GM06990 (cell line): Measurements from ENCODE around the gene FAM107A.

Source experiments
- DNase-seq: peaks from one replicate; pipeline ENCODE4 v3.0.0-alpha.2; 2011; ENCODE audit not compliant: insufficient read length; ENCODE audit errors: extremely low read depth
- H3K27me3 ChIP-seq: replicated peaks from 2 replicates; pipeline ENCODE4 v1.6.0; 2011; ENCODE audit warnings: low read length; ENCODE audit not compliant: control insufficient read depth, insufficient read depth
- H3K36me3 ChIP-seq: 2 replicates; pipeline ENCODE4 v1.5.1; 2011; ENCODE audit warnings: low read length; ENCODE audit not compliant: control insufficient read depth, insufficient read depth
- H3K4me3 ChIP-seq: replicated peaks from 2 replicates; pipeline ENCODE4 v1.5.1; 2011; ENCODE audit warnings: low read depth, mild to moderate bottlenecking, control low read depth, low read length
- TF ChIP-seq, protein P1 (sequence below): IDR thresholded peaks from 2 replicates; pipeline ENCODE4 v1.5.1; 2011; ENCODE audit warnings: low read length, control low read depth, mild to moderate bottlenecking, inconsistent platforms; ENCODE audit not compliant: insufficient read depth, poor library complexity, severe bottlenecking

Gene FAM107A

DNA sequence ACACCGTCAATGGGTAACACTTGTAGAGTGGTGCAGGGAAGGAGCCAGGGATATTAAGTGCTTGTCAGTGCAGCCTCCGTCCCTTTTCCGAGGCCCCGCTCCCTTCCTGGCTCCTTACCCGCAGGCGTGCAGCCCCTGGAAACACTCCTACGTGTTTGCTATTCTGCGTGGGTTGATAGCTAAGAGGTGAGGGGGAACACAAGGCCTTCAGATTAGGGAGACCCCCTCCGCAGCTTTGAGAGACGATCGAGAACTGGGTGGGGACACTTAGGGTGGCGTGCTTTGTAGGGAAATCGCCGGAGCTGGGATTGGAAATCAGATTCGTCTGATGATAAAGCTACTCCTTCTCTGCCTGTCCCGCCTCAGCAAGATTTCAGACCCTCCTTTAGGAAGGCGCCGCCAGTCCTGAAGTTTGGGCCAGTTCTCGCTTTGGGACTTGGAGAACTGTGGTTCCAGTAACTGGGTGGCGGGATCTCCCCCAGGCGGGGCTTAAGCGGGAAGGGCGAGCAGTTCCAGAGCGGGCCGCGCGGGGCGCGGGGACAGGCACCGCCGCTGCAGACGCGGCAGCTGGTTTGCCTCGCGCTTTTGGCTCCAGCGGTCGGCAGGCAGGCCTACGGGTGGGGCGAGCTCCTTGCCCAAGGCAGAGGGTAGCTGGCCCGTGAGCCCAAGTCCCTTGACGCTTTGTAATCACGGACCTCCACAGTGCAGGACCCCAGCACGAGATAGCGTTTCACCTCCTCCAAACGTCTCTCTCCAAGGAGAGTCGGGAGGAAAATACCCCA lies 8.0 kb upstream of the FAM107A start:
- TF ChIP-seq, protein P1, sequence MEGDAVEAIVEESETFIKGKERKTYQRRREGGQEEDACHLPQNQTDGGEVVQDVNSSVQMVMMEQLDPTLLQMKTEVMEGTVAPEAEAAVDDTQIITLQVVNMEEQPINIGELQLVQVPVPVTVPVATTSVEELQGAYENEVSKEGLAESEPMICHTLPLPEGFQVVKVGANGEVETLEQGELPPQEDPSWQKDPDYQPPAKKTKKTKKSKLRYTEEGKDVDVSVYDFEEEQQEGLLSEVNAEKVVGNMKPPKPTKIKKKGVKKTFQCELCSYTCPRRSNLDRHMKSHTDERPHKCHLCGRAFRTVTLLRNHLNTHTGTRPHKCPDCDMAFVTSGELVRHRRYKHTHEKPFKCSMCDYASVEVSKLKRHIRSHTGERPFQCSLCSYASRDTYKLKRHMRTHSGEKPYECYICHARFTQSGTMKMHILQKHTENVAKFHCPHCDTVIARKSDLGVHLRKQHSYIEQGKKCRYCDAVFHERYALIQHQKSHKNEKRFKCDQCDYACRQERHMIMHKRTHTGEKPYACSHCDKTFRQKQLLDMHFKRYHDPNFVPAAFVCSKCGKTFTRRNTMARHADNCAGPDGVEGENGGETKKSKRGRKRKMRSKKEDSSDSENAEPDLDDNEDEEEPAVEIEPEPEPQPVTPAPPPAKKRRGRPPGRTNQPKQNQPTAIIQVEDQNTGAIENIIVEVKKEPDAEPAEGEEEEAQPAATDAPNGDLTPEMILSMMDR: peak; percentile 59
- H3K27me3 ChIP-seq: no peaks in the 10 kb centered on the region; the same call in none of the 2 replicates
- H3K4me3 ChIP-seq: peak overlapping the region; percentile 14
- peak; percentile 78 for DNase-seq
- H3K36me3 ChIP-seq: no peaks in the 10 kb centered on the region

DNA sequence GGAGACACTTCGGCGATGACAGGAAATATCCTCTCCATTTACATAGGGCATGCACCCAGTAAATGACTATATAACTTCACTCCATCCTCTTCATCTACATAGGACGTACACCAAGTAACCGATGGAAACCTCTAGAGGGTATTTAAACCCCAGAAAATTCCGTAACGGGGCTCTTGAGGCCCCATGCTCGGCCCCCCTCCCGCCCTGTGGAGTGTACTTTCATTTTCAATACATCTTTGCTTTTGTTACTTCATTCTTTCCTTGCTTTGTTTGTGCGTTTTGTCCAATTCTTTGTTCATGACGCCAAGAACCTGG lies 7.5 kb upstream of the FAM107A start:
- H3K27me3 ChIP-seq: no peaks in the 10 kb centered on the region; the same call in none of the 2 replicates
- DNase-seq: no peak
- H3K36me3 ChIP-seq: no peaks in the 10 kb centered on the region
- H3K4me3 ChIP-seq: no peak overlapping the region
- TF ChIP-seq, protein P1: no peak

- H3K4me3 ChIP-seq: no peak overlapping the region
- TF ChIP-seq, protein P1: no peak
- H3K27me3 ChIP-seq: no peaks in the 10 kb centered on the region; the same call in none of the 2 replicates
- DNase-seq: no peak
- no peaks in the 10 kb centered on the region for H3K36me3 ChIP-seq
Observed at GRCh38 chr3:58581328-58582091, 4.3 kb upstream of the FAM107A start.

- Histone ChIP-seq H3K4me3 (no peak overlapping the region), H3K36me3 (no peaks in the 10 kb centered on the region), H3K27me3 (peaks cover 1% of the 10 kb centered on the region)
- DNase-seq: no peak
- TF ChIP-seq, protein P1: no peak
Observed at GRCh38 chr3:58580826-58581327, 3.7 kb upstream of the FAM107A start.

DNA sequence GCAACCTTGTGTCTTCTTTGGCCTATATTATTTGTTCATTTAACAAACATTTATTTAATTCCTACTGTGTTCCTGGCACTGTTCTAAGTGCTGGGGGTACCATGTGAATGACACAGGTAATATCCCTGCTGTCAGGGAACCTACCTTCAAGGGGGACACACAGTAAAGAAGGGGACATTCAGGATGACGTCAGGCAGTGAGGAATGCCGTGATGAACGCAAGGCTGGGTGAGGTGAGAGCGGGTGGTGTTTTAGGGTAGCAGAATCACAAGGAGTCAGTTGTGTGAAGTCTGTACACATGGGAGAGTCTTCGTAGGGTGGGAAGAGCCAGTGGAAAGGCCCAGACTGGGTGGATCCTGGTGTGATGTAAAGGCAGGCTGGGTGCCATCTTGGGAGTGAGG lies 1.7 kb upstream of the FAM107A start:
- H3K36me3 ChIP-seq: no peaks in the 10 kb centered on the region
- TF ChIP-seq, protein P1: no peak
- H3K27me3 ChIP-seq: peaks cover 1% of the 10 kb centered on the region
- DNase-seq: no peak
- H3K4me3 ChIP-seq: no peak overlapping the region
